Measurements from ENCODE around the gene ZNF850. TPM values are rescaled to one million over a fixed set of nuclear protein-coding genes. Genes with fewer than 3 reads are reported as not detected.

The ZNF850 gene
- total RNA-seq, 2 donors from 2014 or later, result 28.1 to 30.7 TPM

DNA sequence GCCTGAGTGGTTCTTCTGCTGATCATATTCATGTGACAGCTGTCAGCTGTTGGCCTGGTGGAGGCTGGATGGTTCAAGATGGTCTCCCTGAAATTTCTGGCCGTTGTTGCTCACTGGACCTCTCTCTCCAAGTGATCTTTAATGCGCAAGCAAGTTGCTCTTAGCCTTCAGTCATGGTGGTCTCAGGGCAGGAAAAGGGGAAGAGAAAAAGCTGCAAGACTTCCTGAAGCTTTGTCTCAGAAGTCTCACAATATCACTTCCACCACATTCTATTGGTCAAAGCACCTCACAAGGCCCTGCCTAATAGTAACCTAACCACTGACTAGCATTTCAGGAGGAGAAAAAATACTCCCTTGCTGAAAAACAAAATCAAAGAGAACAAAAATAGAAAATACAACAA, 86.8 kb downstream of the ZNF850 start:
- Histone ChIP-seq H3K4me3 (ENCODE audit: low read length) (peak overlapping the region; percentile 99), H3K9ac (ENCODE audit: extremely low read depth, low read length, poor library complexity, severe bottlenecking) (no peak overlapping the region), H3K4me1 (ENCODE audit: control insufficient read depth, insufficient read depth, low read length) (no peaks in the 10 kb centered on the region), H3K27ac (ENCODE audit: low read depth, low read length) (no peak overlapping the region), H3K9me3 (ENCODE audit: control insufficient read depth, low read length) (peaks cover 22% of the 10 kb centered on the region), H3K36me3 (ENCODE audit: control insufficient read depth, insufficient read depth, low read length) (peaks cover 31% of the 10 kb centered on the region), H3K27me3 (ENCODE audit: control insufficient read depth, insufficient read depth, low read length, poor library complexity, severe bottlenecking) (no peaks in the 10 kb centered on the region)
- TF ChIP-seq, protein P1, sequence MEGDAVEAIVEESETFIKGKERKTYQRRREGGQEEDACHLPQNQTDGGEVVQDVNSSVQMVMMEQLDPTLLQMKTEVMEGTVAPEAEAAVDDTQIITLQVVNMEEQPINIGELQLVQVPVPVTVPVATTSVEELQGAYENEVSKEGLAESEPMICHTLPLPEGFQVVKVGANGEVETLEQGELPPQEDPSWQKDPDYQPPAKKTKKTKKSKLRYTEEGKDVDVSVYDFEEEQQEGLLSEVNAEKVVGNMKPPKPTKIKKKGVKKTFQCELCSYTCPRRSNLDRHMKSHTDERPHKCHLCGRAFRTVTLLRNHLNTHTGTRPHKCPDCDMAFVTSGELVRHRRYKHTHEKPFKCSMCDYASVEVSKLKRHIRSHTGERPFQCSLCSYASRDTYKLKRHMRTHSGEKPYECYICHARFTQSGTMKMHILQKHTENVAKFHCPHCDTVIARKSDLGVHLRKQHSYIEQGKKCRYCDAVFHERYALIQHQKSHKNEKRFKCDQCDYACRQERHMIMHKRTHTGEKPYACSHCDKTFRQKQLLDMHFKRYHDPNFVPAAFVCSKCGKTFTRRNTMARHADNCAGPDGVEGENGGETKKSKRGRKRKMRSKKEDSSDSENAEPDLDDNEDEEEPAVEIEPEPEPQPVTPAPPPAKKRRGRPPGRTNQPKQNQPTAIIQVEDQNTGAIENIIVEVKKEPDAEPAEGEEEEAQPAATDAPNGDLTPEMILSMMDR (conservative IDR thresholded peaks at IDR 0.05), result no peak
- H3K4me1 Mint-ChIP-seq, result peaks cover 10% of the 10 kb centered on the region
- H3K4me3 Mint-ChIP-seq, result no peak overlapping the region
- no peak for DNase-seq
- H3K36me3 Mint-ChIP-seq (ENCODE audit: low read depth), result peaks cover 50% of the 10 kb centered on the region
- no peak overlapping the region for H3K27ac Mint-ChIP-seq
- no peaks in the 10 kb centered on the region for H3K27me3 Mint-ChIP-seq (ENCODE audit: insufficient read depth)
- WGBS, 2 experiments (ENCODE audit: insufficient coverage in 1 of 2, insufficient read length in 1 of 2), result 93% methylated on average over 2 of the region's 2 CpGs; no CpG with 5 or more reads in 1 of the 2 experiments
- peaks cover 21% of the 10 kb centered on the region for H3K9me3 Mint-ChIP-seq

DNA sequence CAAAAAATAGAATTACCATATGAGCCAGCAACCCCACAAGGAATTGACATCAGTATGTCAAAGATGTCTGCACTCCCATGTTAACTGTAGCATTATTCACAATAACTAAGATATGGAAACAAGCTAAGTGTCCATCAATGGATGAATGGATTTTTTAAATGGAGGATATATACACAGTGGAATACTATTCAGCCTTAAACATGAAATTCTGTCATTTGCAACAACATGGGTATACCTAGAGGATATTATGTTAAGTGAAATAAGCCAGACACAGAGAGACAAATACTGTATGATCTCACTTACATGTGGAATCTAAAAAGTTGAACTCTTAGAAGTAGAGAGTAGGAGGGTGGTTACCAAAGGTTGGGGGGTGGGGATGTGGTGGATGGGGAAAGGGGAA, 93.2 kb downstream of the ZNF850 start:
- no peak overlapping the region for H3K9ac ChIP-seq (ENCODE audit: extremely low read depth, low read length, poor library complexity, severe bottlenecking)
- peaks cover 24% of the 10 kb centered on the region for H3K9me3 ChIP-seq (ENCODE audit: control insufficient read depth, low read length)
- H3K27me3 ChIP-seq (ENCODE audit: control insufficient read depth, insufficient read depth, low read length, poor library complexity, severe bottlenecking), result no peaks in the 10 kb centered on the region
- H3K36me3 ChIP-seq (ENCODE audit: control insufficient read depth, insufficient read depth, low read length), result peaks cover 39% of the 10 kb centered on the region
- H3K9me3 Mint-ChIP-seq, result peaks cover 8% of the 10 kb centered on the region
- H3K27ac Mint-ChIP-seq, result no peak overlapping the region
- no peak overlapping the region for H3K4me3 ChIP-seq (ENCODE audit: low read length)
- no peaks in the 10 kb centered on the region for H3K4me1 ChIP-seq (ENCODE audit: control insufficient read depth, insufficient read depth, low read length)
- peaks cover 54% of the 10 kb centered on the region for H3K36me3 Mint-ChIP-seq (ENCODE audit: low read depth)
- no peaks in the 10 kb centered on the region for H3K27me3 Mint-ChIP-seq (ENCODE audit: insufficient read depth)
- no peak overlapping the region for H3K27ac ChIP-seq (ENCODE audit: low read depth, low read length)
- H3K4me1 Mint-ChIP-seq, result no peaks in the 10 kb centered on the region
- DNase-seq, result no peak
- TF ChIP-seq, protein P1 (conservative IDR thresholded peaks at IDR 0.05), result no peak
- H3K4me3 Mint-ChIP-seq, result no peak overlapping the region

DNA sequence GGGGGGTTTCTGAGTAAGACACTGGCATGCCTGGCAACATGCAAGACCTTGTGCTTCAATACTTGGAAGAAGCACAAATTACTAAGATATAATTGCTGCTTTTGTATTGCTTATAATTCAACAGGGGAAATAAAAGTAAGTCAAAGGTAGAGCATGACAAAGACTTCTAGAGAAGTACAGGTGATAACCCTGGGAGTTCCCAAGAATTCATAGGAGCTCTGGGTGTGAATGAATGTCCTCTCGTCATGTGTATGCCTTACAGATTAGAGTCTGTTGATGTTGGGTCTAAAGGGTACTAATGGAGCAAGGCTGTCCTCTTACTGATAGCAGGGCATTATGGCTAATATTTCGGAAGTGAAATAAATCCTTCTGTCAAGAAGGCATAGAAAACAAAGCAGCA, 98.4 kb downstream of the ZNF850 start:
- TF ChIP-seq, protein P1 (conservative IDR thresholded peaks at IDR 0.05), result no peak
- Histone ChIP-seq H3K36me3 (ENCODE audit: control insufficient read depth, insufficient read depth, low read length) (peaks cover 22% of the 10 kb centered on the region), H3K4me1 (ENCODE audit: control insufficient read depth, insufficient read depth, low read length) (no peaks in the 10 kb centered on the region), H3K9me3 (ENCODE audit: control insufficient read depth, low read length) (peaks cover 27% of the 10 kb centered on the region), H3K4me3 (ENCODE audit: low read length) (no peak overlapping the region), H3K27ac (ENCODE audit: low read depth, low read length) (no peak overlapping the region), H3K9ac (ENCODE audit: extremely low read depth, low read length, poor library complexity, severe bottlenecking) (no peak overlapping the region), H3K27me3 (ENCODE audit: control insufficient read depth, insufficient read depth, low read length, poor library complexity, severe bottlenecking) (no peaks in the 10 kb centered on the region)
- Mint-ChIP-seq H3K27ac (no peak overlapping the region), H3K4me3 (no peak overlapping the region), H3K9me3 (peaks cover 8% of the 10 kb centered on the region), H3K36me3 (ENCODE audit: low read depth) (peaks cover 39% of the 10 kb centered on the region), H3K27me3 (ENCODE audit: insufficient read depth) (no peaks in the 10 kb centered on the region), H3K4me1 (peaks cover 3% of the 10 kb centered on the region)
- no peak for DNase-seq
- 87 to 88% methylated on average over 2 of the region's 2 CpGs for WGBS, 2 experiments (ENCODE audit: insufficient coverage in 1 of 2, insufficient read length in 1 of 2)
